ENCODE data around the gene PRKCSH. TPM values are rescaled to one million over a fixed set of nuclear protein-coding genes. Genes with fewer than 3 reads are reported as not detected.
A peak's percentile ranks its signal among the peaks of the same experiment; 100 is the strongest.

PRKCSH gene
- total and polyA plus RNA-seq, 10 of the 15 experiments (the other 5 are each of a cell fraction or from before 2014, with no cell fraction given): 1.1 to 280 (median 44.1) TPM

DNA sequence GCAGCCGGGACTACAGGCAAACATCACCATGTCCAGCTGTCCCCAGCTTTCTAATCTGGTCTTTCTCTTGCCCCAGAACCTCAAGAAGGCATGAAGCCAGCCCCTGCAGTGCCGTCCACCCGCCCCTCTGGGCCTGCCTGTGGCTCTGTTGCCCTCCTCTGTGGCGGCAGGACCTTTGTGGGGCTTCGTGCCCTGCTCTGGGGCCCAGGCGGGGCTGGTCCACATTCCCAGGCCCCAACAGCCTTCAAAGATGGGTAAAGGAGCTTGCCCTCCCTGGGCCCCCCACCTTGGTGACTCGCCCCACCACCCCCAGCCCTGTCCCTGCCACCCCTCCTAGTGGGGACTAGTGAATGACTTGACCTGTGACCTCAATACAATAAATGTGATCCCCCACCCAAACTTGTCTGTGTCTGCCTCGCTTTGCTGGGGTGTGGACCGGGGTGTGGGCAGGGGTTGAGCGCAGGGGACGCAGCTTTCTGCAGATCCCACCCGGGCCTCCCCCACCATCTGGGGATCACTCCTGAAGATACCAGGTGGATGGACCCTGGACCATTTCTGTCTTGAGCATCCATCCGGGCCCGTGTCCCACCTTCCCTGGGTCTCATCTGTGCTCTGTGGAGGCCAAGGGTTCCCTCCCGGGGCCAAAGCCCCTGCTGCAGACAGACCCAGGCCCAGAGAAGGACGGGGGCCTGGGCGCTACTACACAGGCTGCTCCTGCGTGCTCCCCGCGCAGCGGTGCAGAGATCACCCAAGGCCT, 15.3 kb downstream of the PRKCSH start:
- Histone ChIP-seq H4K20me1 (ENCODE audit: control insufficient read depth, insufficient read depth) (no peaks in the 10 kb centered on the region), H3K9me3 (replicated peaks; ENCODE audit: control insufficient read depth, insufficient read depth, low read length) (no peaks in the 10 kb centered on the region), H3K27me3 (replicated peaks in 1 of 2; ENCODE audit: control insufficient read depth in 2 of 2, insufficient read depth in 2 of 2, low read length in 1 of 2) (no peaks in the 10 kb centered on the region), H3K4me2 (ENCODE audit: control insufficient read depth, insufficient read depth) (no peak overlapping the region), H3K27ac (ENCODE audit: control insufficient read depth, insufficient read depth) (peak overlapping the region; percentile 18; the same call in 1 of the 2 replicates), H3K9ac (ENCODE audit: control insufficient read depth, insufficient read depth, low read length) (no peak overlapping the region), H3K36me3 (ENCODE audit: control insufficient read depth in 2 of 2, insufficient read depth in 2 of 2, low read length in 1 of 2) (peaks cover 0 to 21% of the 10 kb centered on the region in 2 experiments; a peak in 2 of 4 replicates), H2AFZ (ENCODE audit: control insufficient read depth, low read depth, low read length) (no peak overlapping the region), H3K4me1 (ENCODE audit: control insufficient read depth, insufficient read depth, low read length) (0 out of 2 replicates have a peak, but pooled peaks cover 4% of the 10 kb centered on the region), H3K79me2 (ENCODE audit: control insufficient read depth, insufficient read depth, low read length) (no peaks in the 10 kb centered on the region), H3K4me3 (no peak overlapping the region)
- DNase-seq (ENCODE audit: low read depth, low spot score) (no peak), ATAC-seq (no peak), FAIRE-seq (no peak)
- WGBS (ENCODE audit: insufficient coverage, insufficient replicate concordance, low lambda C conversion rate, missing lambda C conversion rate): 90% methylated on average over 21 of the region's 21 CpGs
- CTCF ChIA-PET: interaction anchor here (0.6 to 3.1 kb wide), 3 partner anchors 70 to 86 kb away, joined by 3 to 10 read pairs (median 5); no protein-coding TSS in a partner anchor
- no peak for TF ChIP-seq NR2C2 (IDR thresholded peaks at IDR 0.05; ENCODE audit: borderline replicate concordance, control insufficient read depth, insufficient read length, low read depth)
- in situ Hi-C loops (cut with MboI) (no loop called here), intact Hi-C loops (cut with micrococcal nuclease; ENCODE audit: unreplicated experiment) (no loop called here)
- TSS peak; percentile 72 for BruUV-seq (replicated peaks)
- RAD21 ChIA-PET (ENCODE audit: unreplicated experiment): interaction anchor here (1.0 to 2.3 kb wide), 2 partner anchors 70 to 243 kb away, joined by 4 to 5 read pairs; no protein-coding TSS in a partner anchor
- SMC1A ChIA-PET (ENCODE audit: uncharacterized antibody, unreplicated experiment): interaction anchor here (1.5 kb wide), 1 partner anchor 74 kb away, joined by 4 read pairs; no protein-coding TSS in a partner anchor
- POLR2A ChIA-PET: interaction anchor here (0.5 to 1.7 kb wide), 5 partner anchors 29 to 496 kb away, joined by 3 to 7 read pairs (median 5); no protein-coding TSS in a partner anchor

DNA sequence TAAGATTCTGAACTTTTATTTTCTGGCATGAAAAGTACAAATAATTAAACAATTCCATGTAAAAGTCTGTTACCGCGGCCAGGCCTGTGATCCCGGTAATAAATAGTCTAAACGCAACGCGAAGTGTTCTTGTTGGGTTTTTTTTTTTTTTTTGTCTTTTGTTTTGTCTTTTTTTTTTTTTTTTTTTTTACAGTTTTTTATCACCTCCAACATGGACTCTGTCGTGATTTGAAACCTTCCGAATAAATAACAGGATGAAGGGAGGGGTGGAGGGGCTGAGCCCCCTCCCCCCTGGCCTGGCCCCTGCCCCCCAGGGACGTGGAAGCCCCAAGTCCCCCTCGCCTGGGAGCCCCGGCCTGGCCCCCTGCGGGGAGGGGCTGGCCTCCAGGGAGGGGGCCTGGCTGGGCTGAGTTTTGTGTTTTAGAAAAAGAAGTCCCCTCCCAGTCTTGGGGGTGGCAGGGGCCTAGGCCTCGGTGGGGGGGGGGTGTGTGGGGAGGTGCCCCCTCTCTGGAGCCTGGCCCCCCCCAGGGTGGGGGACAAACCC, 16.0 kb downstream of the PRKCSH start:
- no peaks in the 10 kb centered on the region for H4K20me1 ChIP-seq (ENCODE audit: control insufficient read depth, insufficient read depth)
- no peak overlapping the region for H2AFZ ChIP-seq (ENCODE audit: control insufficient read depth, low read depth, low read length)
- no peak for ATAC-seq
- no peak overlapping the region for H3K4me3 ChIP-seq
- in situ Hi-C loops (cut with MboI): no loop called here
- peaks cover 0 to 14% of the 10 kb centered on the region in 2 experiments; a peak in 2 of 4 replicates for H3K36me3 ChIP-seq (ENCODE audit: control insufficient read depth in 2 of 2, insufficient read depth in 2 of 2, low read length in 1 of 2)
- WGBS (ENCODE audit: insufficient coverage, insufficient replicate concordance, low lambda C conversion rate, missing lambda C conversion rate): 19% methylated on average over 7 of the region's 13 CpGs
- BruUV-seq (replicated peaks): no TSS peak
- H3K27ac ChIP-seq (ENCODE audit: control insufficient read depth, insufficient read depth): no peak overlapping the region
- no peaks in the 10 kb centered on the region for H3K9me3 ChIP-seq (replicated peaks; ENCODE audit: control insufficient read depth, insufficient read depth, low read length)
- ChIA-PET SMC1A (ENCODE audit: uncharacterized antibody, unreplicated experiment) (interaction anchor here (0.8 to 1.6 kb wide), 5 partner anchors 29 to 157 kb away, joined by 3 to 7 read pairs (median 7); partner anchors contain the start of gene SWSAP1), POLR2A (interaction anchor here (0.6 to 1.7 kb wide), 6 partner anchors 11 to 512 kb away, joined by 3 to 9 read pairs (median 4); no protein-coding TSS in a partner anchor), CTCF (interaction anchor here (0.6 to 1.8 kb wide), 9 partner anchors 8 to 77 kb away, joined by 3 to 14 read pairs (median 8); partner anchors contain the start of genes ODAD3, PRKCSH and SWSAP1), RAD21 (ENCODE audit: unreplicated experiment) (interaction anchor here (0.6 to 2.3 kb wide), 10 partner anchors 16 to 129 kb away, joined by 3 to 19 read pairs (median 3); partner anchors contain the start of genes EPOR and PRKCSH)
- intact Hi-C loops (cut with micrococcal nuclease; ENCODE audit: unreplicated experiment): no loop called here
- no peak overlapping the region for H3K9ac ChIP-seq (ENCODE audit: control insufficient read depth, insufficient read depth, low read length)
- FAIRE-seq: no peak
- no peak for DNase-seq (ENCODE audit: low read depth, low spot score)
- 0 out of 2 replicates have a peak, but pooled peaks cover 4% of the 10 kb centered on the region for H3K4me1 ChIP-seq (ENCODE audit: control insufficient read depth, insufficient read depth, low read length)
- no peaks in the 10 kb centered on the region for H3K79me2 ChIP-seq (ENCODE audit: control insufficient read depth, insufficient read depth, low read length)
- H3K4me2 ChIP-seq (ENCODE audit: control insufficient read depth, insufficient read depth): no peak overlapping the region
- TF ChIP-seq EZH2 (IDR thresholded peaks at IDR 0.05; ENCODE audit: borderline replicate concordance, control insufficient read depth, low read depth, low read length): no peak
- TF ChIP-seq ZNF384 (IDR thresholded peaks at IDR 0.05; ENCODE audit: borderline replicate concordance, low read depth, low read length): peak; percentile 40; the same call in 1 of the 2 replicates
- TF ChIP-seq NFXL1 (IDR thresholded peaks at IDR 0.05; ENCODE audit: borderline replicate concordance): no peak
- no peak for TF ChIP-seq SIN3A (IDR thresholded peaks at IDR 0.05; ENCODE audit: low read depth, low read length)
- H3K27me3 ChIP-seq (replicated peaks in 1 of 2; ENCODE audit: control insufficient read depth in 2 of 2, insufficient read depth in 2 of 2, low read length in 1 of 2): no peaks in the 10 kb centered on the region

Measured in GM12878 (cell line).